ENCODE measurements around the gene EFNB3.
A peak's percentile ranks its signal among the peaks of the same experiment; 100 is the strongest.

DNA sequence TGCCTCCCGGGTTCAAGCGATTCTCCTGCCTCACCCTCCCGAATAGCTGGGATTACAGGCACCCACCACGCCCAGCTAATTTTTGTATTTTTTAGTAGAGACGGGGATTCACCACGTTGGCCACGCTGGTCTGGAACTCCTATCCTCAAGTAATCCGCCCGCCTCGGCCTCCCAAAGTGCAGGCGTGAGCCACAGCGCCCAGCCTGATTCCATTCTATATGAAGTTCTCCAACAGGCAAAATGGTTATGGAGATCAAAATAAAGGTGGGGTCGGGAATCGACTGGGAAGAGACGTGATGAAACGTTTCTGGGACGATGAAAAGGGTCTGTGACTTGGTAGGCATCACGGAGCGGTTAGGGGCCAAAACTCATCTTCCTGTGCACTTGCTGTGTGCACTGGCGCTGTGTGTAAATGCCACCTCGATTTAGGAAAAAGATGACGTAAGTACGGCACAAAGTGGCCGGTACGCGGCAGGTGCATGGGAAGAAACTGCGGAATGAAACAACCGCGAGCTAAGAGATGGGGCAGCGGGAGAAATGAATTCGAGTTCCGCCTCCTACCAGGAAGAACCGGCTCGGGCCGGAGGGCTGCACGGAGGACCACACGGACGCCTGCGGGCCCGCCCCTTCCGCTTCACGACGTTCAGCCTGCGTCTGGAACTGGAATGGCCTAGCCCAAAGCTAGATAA lies 19.3 kb upstream of the EFNB3 start:
- TF ChIP-seq CTCF (IDR thresholded peaks at IDR 0.05) (no peak), POLR2A (IDR thresholded peaks at IDR 0.05) (no peak), EP300 (IDR thresholded peaks at IDR 0.05) (peak; percentile 13)

Data from suprapubic skin (tissue), 3 donors.